Peyer's patch (tissue), 4 donors: ENCODE measurements around the gene FKBP8.
A peak's percentile ranks its signal among the peaks of the same experiment; 100 is the strongest.

Experiments used
- CTCF ChIP-seq, 6 experiments: fragments of 450-650 bp in 4 of 6; fragments of 200-600 bp in 2 of 6; sonication (generic) in 1 of 6; IDR thresholded peaks; one replicate each; pipeline ENCODE4 v1.5.1; 2017 to 2019; ENCODE audit warnings: antibody characterized with exemption in 6 of 6, mild to moderate bottlenecking in 3 of 6, moderate library complexity in 1 of 6
- POLR2A ChIP-seq, 2 donors: fragments of 450-650 bp; IDR thresholded peaks; one replicate each; pipeline ENCODE4 v1.5.1; 2017; ENCODE audit warnings: antibody characterized with exemption in 2 of 2, mild to moderate bottlenecking in 2 of 2, moderate library complexity in 2 of 2

- TF ChIP-seq CTCF (IDR thresholded peaks at IDR 0.05) = peak in 3 of 6 experiments; percentile 15 to 32 (median 17)
- no peak for TF ChIP-seq POLR2A (IDR thresholded peaks at IDR 0.05)
These were observed 35.5 kb downstream of the FKBP8 start for GRCh38 chr19:18507727-18508440.
